GM10248 (cell line): ENCODE measurements around the gene DBH.

Experiments
- CTCF ChIA-PET: fragments of 300-600 bp; sonication (Branson Sonifier 250); formaldehyde crosslinking; extraction: SDS; loops from one replicate; lab custom pipeline; 2021; ENCODE audit warnings: antibody characterized with exemption; lab: Yijun Ruan, JAX
- POLR2A ChIA-PET: fragments of 350-650 bp; sonication (Branson Sonifier 250); formaldehyde crosslinking; extraction: SDS; loops from one replicate; lab custom pipeline; 2020; ENCODE audit warnings: antibody characterized with exemption; lab: Yijun Ruan, JAX
- DNase-seq: peaks from one replicate; pipeline ENCODE4 v3.0.0; 2012; ENCODE audit errors: extremely low spot score
- CTCF ChIP-seq: IDR thresholded peaks from 2 replicates; pipeline ENCODE4 v1.5.1; 2012; ENCODE audit warnings: mild to moderate bottlenecking, low read depth; ENCODE audit errors: extremely low read depth, missing control alignments, control extremely low read depth

DBH gene

GRCh38 chr9:133666845-133667244 is 30.7 kb downstream of the DBH start:
- no peak for TF ChIP-seq CTCF
- ChIA-PET CTCF (no interaction called here), POLR2A (no interaction called here)
- DNase-seq: no peak

- ChIA-PET CTCF (no interaction called here), POLR2A (no interaction called here)
- TF ChIP-seq CTCF: no peak
- DNase-seq: no peak
Measured at GRCh38 chr9:133667759-133668450, 31.7 kb downstream of the DBH start.

GRCh38 chr9:133669182-133669801 is 33.1 kb downstream of the DBH start:
- ChIA-PET POLR2A (interaction anchor here (0.7 kb wide), 1 partner anchor 214 kb away, joined by 5 read pairs; no protein-coding TSS in a partner anchor), CTCF (no interaction called here)
- no peak for TF ChIP-seq CTCF
- no peak for DNase-seq

GRCh38 chr9:133670466-133670865 is 34.3 kb downstream of the DBH start:
- POLR2A ChIA-PET: no interaction called here

GRCh38 chr9:133671371-133671770 is 35.2 kb downstream of the DBH start:
- ChIA-PET CTCF (no interaction called here), POLR2A (no interaction called here)
- no peak for DNase-seq
- no peak for TF ChIP-seq CTCF

More at GRCh38 chr9:133670466-133670865, 34.3 kb downstream of the DBH start:
- DNase-seq: no peak
- TF ChIP-seq CTCF: no peak
- CTCF ChIA-PET: no interaction called here

- TF ChIP-seq CTCF: no peak
- ChIA-PET CTCF (interaction anchor here (1.1 kb wide), 1 partner anchor 70 kb away, joined by 3 read pairs; no protein-coding TSS in a partner anchor), POLR2A (no interaction called here)
- no peak for DNase-seq
Measured at GRCh38 chr9:133672503-133673257, 36.5 kb downstream of the DBH start.
